Dermis blood vessel endothelial cell (primary cell): ENCODE measurements around the gene IGLL5. TPM values are rescaled to one million over a fixed set of nuclear protein-coding genes. Genes with fewer than 3 reads are reported as not detected.

Experiments used
- DNase-seq: peaks from one replicate; pipeline ENCODE4 v3.0.0; 2010
- total RNA-seq: library from RNA; depleted of rRNA; stranded (reverse); fragments of >200 nt; gene quantifications from 2 replicates; pipeline ENCODE4 v1.2.3, GENCODE V29; 2014

The IGLL5 gene
- total RNA-seq, 1 donor from 2014 or later, result not detected

GRCh38 chr22:22863001-22863400, 24.6 kb upstream of the IGLL5 start:
- no peak for DNase-seq

- DNase-seq, result no peak
These were observed 22.1 kb upstream of the IGLL5 start for GRCh38 chr22:22865311-22866072.

- no peak for DNase-seq
These were observed 21.1 kb upstream of the IGLL5 start for GRCh38 chr22:22866381-22867111.

GRCh38 chr22:22867996-22868715, 19.5 kb upstream of the IGLL5 start:
- no peak for DNase-seq

GRCh38 chr22:22870577-22871404, 16.8 kb upstream of the IGLL5 start:
- DNase-seq, result peak; percentile 6

- DNase-seq, result no peak
These were observed 15.9 kb upstream of the IGLL5 start for GRCh38 chr22:22871536-22872278.

GRCh38 chr22:22872722-22873708, 14.6 kb upstream of the IGLL5 start:
- DNase-seq, result no peak

GRCh38 chr22:22877523-22878210, 9.9 kb upstream of the IGLL5 start:
- DNase-seq, result peak; percentile 72

- no peak for DNase-seq
These were observed 9.4 kb upstream of the IGLL5 start for GRCh38 chr22:22878211-22878570.

- DNase-seq, result no peak
These were observed 8.6 kb upstream of the IGLL5 start for GRCh38 chr22:22878801-22879674.

- no peak for DNase-seq
These were observed 7.9 kb upstream of the IGLL5 start for GRCh38 chr22:22879675-22880155.

GRCh38 chr22:22880645-22881044, 7.0 kb upstream of the IGLL5 start:
- DNase-seq, result no peak

GRCh38 chr22:22881116-22882000, 6.3 kb upstream of the IGLL5 start:
- DNase-seq, result no peak

GRCh38 chr22:22882033-22882717, 5.4 kb upstream of the IGLL5 start:
- peak; percentile 1 for DNase-seq

GRCh38 chr22:22883090-22883727, 4.4 kb upstream of the IGLL5 start:
- DNase-seq, result no peak
